Renal pelvis (tissue), 4 donors: ENCODE measurements around the gene APBA1. TPM values are rescaled to one million over a fixed set of nuclear protein-coding genes. Genes with fewer than 3 reads are reported as not detected.
A peak's percentile ranks its signal among the peaks of the same experiment; 100 is the strongest.

ENCODE experiments used
- DNase-seq: peaks from one replicate; pipeline ENCODE4 v3.0.0-alpha.2; 2013
- polyA plus RNA-seq, 3 donors: library from polyadenylated mRNA; unstranded; fragments of 120-200 nt; gene quantifications; one replicate each; pipeline ENCODE4 v1.2.1, GENCODE V29; 2013; ENCODE audit not compliant: insufficient read length in 3 of 3

Gene APBA1
- polyA plus RNA-seq, 3 donors, result 16.6 to 18.2 (median 16.9) TPM

- DNase-seq, result no peak
Observed at GRCh38 chr9:69579760-69580581, 92.2 kb downstream of the APBA1 start.

- DNase-seq, result no peak
Observed at GRCh38 chr9:69579032-69579758, 93.0 kb downstream of the APBA1 start.

GRCh38 chr9:69578026-69578425, 94.1 kb downstream of the APBA1 start:
- no peak for DNase-seq

GRCh38 chr9:69577123-69577522, 95.0 kb downstream of the APBA1 start:
- DNase-seq, result no peak

DNA sequence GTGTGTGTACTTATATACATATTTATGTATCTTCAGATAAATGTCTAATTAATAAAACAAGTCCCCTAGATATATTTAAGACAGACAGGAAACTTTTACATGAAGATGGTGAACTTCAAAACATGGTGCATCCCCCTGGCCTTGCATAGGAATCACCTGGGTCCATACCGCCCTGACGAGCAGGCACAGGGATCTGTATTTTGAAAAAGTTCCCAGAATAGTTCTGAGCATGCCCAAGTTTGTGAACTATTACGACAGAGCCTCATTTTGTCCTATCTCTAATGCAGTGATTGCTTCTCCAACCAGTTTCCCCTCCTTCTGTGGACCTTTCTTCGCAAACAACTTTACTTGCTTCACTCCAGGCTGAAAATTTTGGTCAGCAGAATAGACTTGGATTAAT, 98.1 kb downstream of the APBA1 start:
- DNase-seq, result no peak

DNA sequence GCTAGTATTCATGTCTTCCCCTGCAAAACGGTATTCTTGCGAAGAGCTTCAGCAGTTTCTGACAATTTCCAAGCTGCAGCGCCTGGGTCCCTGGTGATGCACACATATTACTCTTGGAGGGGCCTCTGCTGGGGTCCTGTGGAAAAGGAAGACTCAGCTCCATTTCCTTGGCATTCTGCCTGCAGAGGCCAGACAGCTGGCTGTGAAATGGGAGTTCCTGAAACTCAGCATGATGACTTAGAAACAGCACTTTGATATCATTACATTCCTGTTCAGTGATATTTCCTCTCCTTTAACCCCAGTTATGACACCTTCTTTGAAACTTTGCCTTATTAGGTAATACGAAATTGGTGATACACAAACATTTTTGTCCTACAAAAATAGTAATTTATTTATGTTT, 98.5 kb downstream of the APBA1 start:
- DNase-seq, result peak; percentile 36

GRCh38 chr9:69572611-69573010, 99.6 kb downstream of the APBA1 start:
- DNase-seq, result no peak

GRCh38 chr9:69571032-69571431, 101.1 kb downstream of the APBA1 start:
- DNase-seq, result no peak

DNA sequence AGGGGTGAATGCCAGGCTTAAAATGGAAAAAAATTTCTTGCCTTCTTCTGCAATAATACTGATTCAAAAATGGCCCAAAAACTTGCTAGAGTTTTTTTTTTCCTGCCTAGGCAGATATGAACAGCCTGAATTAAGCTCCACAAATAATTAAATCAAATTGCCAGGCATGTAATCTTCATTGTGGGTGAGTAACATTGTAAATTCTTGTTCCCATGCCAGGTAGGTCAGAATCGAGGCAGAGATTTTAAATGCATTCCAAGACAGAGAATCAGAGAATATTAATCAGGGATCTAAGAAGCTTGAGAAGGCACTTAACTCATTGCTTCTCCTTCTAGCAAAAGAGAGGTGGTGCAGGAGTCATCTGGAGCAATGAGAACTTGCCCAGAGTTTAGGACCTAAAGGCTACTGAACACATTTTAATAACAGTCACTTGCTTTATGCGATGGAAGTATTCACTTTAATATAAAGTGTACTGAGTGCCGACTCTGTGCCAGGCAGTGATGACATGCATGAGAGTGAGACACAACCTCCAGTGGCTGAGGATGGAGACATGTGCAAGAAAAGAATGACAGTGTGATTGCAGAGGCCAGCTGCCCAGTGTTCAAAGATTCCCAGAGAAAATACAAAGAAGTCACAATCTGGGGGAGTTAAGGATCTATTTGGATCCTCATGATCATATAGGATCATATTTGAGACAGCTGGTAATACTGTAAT, 102.3 kb downstream of the APBA1 start:
- no peak for DNase-seq

DNA sequence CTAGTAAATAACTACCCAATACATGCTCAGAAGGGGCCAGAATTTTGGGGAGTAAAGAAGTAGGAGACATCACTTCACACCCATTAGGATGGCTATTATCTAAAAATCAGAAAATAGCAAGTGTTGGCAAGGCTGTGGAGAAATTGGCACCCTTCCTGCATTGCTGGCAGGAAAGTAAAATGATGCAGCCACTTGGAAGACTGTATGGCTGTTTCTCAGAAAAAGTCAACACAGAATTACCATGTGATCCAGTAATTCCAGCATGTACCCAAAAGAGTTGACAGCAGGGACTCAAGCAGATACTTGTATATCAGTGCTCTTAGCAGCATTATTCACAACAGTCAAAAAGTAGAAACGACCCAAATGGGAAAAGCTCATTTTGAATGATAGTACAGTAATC, 107.6 kb downstream of the APBA1 start:
- DNase-seq, result no peak

DNA sequence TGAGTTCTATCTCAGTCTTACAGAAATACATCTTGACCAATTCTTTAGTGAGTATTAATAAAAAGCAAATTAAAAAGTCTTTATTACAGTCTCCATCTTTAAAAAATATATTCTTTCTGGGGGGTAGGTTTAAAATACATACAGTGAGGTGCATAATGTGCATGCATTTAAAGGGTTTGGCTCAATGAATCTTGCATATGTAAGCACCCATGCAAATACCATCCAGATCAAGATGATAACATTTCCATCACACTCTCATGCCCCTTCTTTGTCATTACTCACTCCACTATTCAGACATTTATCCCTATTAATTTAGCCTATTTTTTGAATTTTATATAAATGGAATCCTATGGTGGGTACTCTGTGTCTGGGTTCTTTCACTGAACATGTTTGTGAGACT, 113.0 kb downstream of the APBA1 start:
- DNase-seq, result no peak

DNA sequence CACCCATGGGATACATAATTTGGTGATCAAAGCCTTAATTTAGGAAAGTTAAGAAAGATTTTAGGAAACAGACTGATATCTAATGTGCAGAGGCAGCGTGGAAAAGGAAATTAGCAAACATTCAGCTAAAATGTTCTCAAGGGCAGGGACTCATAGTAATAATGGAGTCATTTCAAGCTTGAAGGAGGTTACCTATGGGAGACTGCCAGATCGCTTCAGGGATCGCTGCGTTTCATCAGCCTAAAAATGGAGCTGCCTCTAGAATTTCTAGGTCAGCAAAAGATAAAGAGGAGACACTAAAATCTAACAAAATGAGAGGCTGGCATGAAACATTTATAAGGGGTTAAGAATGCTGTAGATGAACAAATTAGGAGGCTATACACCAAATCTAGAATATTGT, 115.5 kb downstream of the APBA1 start:
- DNase-seq, result no peak

- no peak for DNase-seq
Observed at GRCh38 chr9:69555802-69556201, 116.4 kb downstream of the APBA1 start.

DNA sequence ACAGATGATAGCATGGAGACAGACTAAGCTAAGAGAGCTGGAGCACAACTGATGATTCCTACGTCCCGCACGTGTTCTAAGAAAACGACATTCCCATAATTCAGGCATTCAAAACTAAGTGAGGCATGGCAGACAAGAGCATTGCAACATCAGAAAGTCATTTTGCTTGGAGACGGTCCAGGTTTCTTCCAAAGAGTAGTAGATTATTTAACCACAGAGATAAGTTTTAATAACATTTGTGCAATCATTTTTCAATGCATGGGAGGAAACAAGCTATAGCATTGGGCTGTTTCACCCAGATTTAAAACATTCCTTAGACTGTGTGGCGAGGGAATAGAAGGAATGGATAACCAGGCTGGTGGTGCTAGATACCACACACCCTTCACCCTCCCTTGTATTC, 117.2 kb downstream of the APBA1 start:
- no peak for DNase-seq

- peak; percentile 31 for DNase-seq
Observed at GRCh38 chr9:69549310-69550202, 122.6 kb downstream of the APBA1 start.

DNA sequence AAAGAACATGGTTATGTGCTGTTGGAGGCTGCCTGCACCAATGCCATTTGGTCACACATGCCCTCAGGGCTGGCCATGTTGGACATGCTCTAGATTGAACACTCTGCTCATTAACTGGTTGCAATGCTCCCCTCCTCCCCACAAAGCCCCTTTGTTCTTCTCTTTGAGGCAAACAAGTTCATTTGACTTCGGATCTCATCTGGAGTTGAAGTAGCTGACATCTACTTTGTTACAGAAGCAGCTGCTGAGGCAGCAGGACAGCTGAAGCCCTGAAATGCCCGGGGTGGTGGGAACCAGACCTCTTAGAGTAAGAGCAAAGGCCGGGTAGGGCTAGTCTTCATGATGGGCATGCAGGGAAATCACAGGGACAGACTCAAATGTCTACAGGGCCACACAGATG, 123.5 kb downstream of the APBA1 start:
- DNase-seq, result no peak

GRCh38 chr9:69546265-69546664, 125.9 kb downstream of the APBA1 start:
- no peak for DNase-seq

- no peak for DNase-seq
Observed at GRCh38 chr9:69542942-69543704, 129.0 kb downstream of the APBA1 start.

- no peak for DNase-seq
Observed at GRCh38 chr9:69542058-69542457, 130.1 kb downstream of the APBA1 start.

- DNase-seq, result no peak
Observed at GRCh38 chr9:69535911-69536310, 136.3 kb downstream of the APBA1 start.

GRCh38 chr9:69535286-69535832, 136.8 kb downstream of the APBA1 start:
- DNase-seq, result no peak
